IMR-90 (cell line): Measurements from ENCODE around the gene LRRC4C. TPM values are rescaled to one million over a fixed set of nuclear protein-coding genes. Genes with fewer than 3 reads are reported as not detected.

Experiments
- ATAC-seq: fragments of 200-7000 bp; cut with Tn5 transposase; 2 replicates; pipeline ENCODE4 v1.9.1; 2020; ENCODE audit warnings: low read depth, mild to moderate bottlenecking, moderate library complexity
- BruUV-seq: library from RNA; stranded (reverse); fragments of 400-500 nt; replicated peaks from 2 replicates; lab custom pipeline; 2021; lab: Mats Ljungman, UMichigan
- CTCF ChIA-PET: fragments of 300-600 bp; formaldehyde crosslinking; extraction: SDS; loops from one replicate; lab custom pipeline; 2021; ENCODE audit warnings: antibody characterized with exemption; lab: Yijun Ruan, JAX
- POLR2A ChIA-PET: fragments of 300-600 bp; sonication (Branson Sonifier 250); formaldehyde crosslinking; loops from one replicate; lab custom pipeline; 2022; ENCODE audit warnings: antibody characterized with exemption; ENCODE audit not compliant: unreplicated experiment; lab: Charles Lee
- DNase-seq: peaks from one replicate; pipeline ENCODE4 v3.0.0; 2013
- H2AFZ ChIP-seq: replicated peaks from 2 replicates; pipeline ENCODE3; 2013; ENCODE audit warnings: low read length, mild to moderate bottlenecking; ENCODE audit not compliant: poor library complexity
- H2AK5ac ChIP-seq: 2 replicates; pipeline ENCODE4 v1.6.1; 2013; ENCODE audit warnings: low read depth, low read length, inconsistent platforms
- H2AK9ac ChIP-seq: replicated peaks from 2 replicates; pipeline ENCODE3; 2013; ENCODE audit warnings: mild to moderate bottlenecking, low read depth, low read length, moderate library complexity; ENCODE audit not compliant: poor library complexity
- H2BK120ac ChIP-seq: 2 replicates; pipeline ENCODE4 v1.6.1; 2013; ENCODE audit warnings: low read depth, low read length, inconsistent platforms
- H2BK15ac ChIP-seq: 3 replicates; pipeline ENCODE4 v1.6.1; 2013; ENCODE audit warnings: low read depth, low read length, inconsistent platforms
- H2BK20ac ChIP-seq: 2 replicates; pipeline ENCODE4 v1.6.1; 2013; ENCODE audit warnings: low read depth, mild to moderate bottlenecking, inconsistent platforms, low read length, moderate library complexity
- H2BK5ac ChIP-seq: 2 replicates; pipeline ENCODE4 v1.6.1; 2013; ENCODE audit warnings: mild to moderate bottlenecking, low read depth, low read length, inconsistent platforms; ENCODE audit not compliant: poor library complexity, severe bottlenecking
- H3K14ac ChIP-seq: replicated peaks from 2 replicates; pipeline ENCODE4 v1.6.1; 2013; ENCODE audit warnings: low read depth, low read length, inconsistent platforms
- H3K18ac ChIP-seq: 2 replicates; pipeline ENCODE4 v1.6.1; 2013; ENCODE audit warnings: low read depth, low read length, control low read depth
- H3K23ac ChIP-seq: 2 replicates; pipeline ENCODE4 v1.6.1; 2013; ENCODE audit warnings: low read depth, low read length, inconsistent platforms
- H3K27ac ChIP-seq: 2 replicates; pipeline ENCODE4 v1.5.1; 2013; ENCODE audit warnings: mild to moderate bottlenecking, control low read depth, low read length; ENCODE audit not compliant: insufficient read depth
- H3K27me3 ChIP-seq: 2 replicates; pipeline ENCODE4 v1.6.1; 2013; ENCODE audit warnings: low read length; ENCODE audit not compliant: control insufficient read depth, insufficient read depth
- H3K36me3 ChIP-seq: 2 replicates; pipeline ENCODE4 v1.6.1; 2013; ENCODE audit warnings: low read length, mixed read lengths; ENCODE audit not compliant: control insufficient read depth, insufficient read depth
- H3K4ac ChIP-seq: 2 replicates; pipeline ENCODE4 v1.6.1; 2013; ENCODE audit warnings: low read depth, low read length, inconsistent platforms
- H3K4me1 ChIP-seq: 2 replicates; pipeline ENCODE4 v1.6.1; 2013; ENCODE audit warnings: low read length, mixed read lengths; ENCODE audit not compliant: control insufficient read depth, insufficient read depth
- H3K4me2 ChIP-seq: 2 replicates; pipeline ENCODE4 v1.6.1; 2013; ENCODE audit warnings: low read depth, mild to moderate bottlenecking, control low read depth, low read length, moderate library complexity
- H3K4me3 ChIP-seq: 2 replicates; pipeline ENCODE4 v1.5.1; 2013; ENCODE audit warnings: low read depth, mild to moderate bottlenecking, control low read depth, low read length, moderate library complexity; ENCODE audit not compliant: insufficient read depth
- H3K56ac ChIP-seq: 2 replicates; pipeline ENCODE4 v1.6.1; 2013; ENCODE audit warnings: low read length, inconsistent platforms; ENCODE audit not compliant: insufficient read depth; ENCODE audit errors: extremely low read depth
- H3K79me1 ChIP-seq, 2 experiments: 2 replicates each; pipeline ENCODE4 v1.6.1; 2013; ENCODE audit warnings: low read length in 2 of 2, inconsistent platforms in 1 of 2, low read depth in 1 of 2
- H3K9ac ChIP-seq: 2 replicates; pipeline ENCODE4 v1.6.1; 2013; ENCODE audit warnings: low read depth, low read length, control low read depth
- H3K9me1 ChIP-seq: 2 replicates; pipeline ENCODE4 v1.6.1; 2013; ENCODE audit warnings: low read length, inconsistent platforms; ENCODE audit not compliant: insufficient read depth
- H3K9me3 ChIP-seq: 2 replicates; pipeline ENCODE4 v1.6.1; 2013; ENCODE audit warnings: low read length; ENCODE audit not compliant: control insufficient read depth, insufficient read depth
- H4K20me1 ChIP-seq: 2 replicates; pipeline ENCODE4 v1.6.1; 2013; ENCODE audit warnings: low read length, inconsistent platforms; ENCODE audit not compliant: insufficient read depth
- H4K5ac ChIP-seq: 2 replicates; pipeline ENCODE4 v1.6.1; 2013; ENCODE audit warnings: mild to moderate bottlenecking, low read depth, low read length, control low read depth
- H4K8ac ChIP-seq, 2 experiments: 2 replicates each; pipeline ENCODE4 v1.6.1; 2013; ENCODE audit warnings: low read depth in 2 of 2, low read length in 2 of 2, control low read depth in 1 of 2, inconsistent platforms in 1 of 2
- H4K91ac ChIP-seq: 2 replicates; pipeline ENCODE4 v1.6.1; 2013; ENCODE audit warnings: low read depth, low read length, inconsistent platforms; ENCODE audit not compliant: insufficient read depth
- BHLHE40 ChIP-seq: fragments of 150-350 bp; IDR thresholded peaks from 2 replicates; pipeline ENCODE4 v1.6.1; 2016; ENCODE audit warnings: mild to moderate bottlenecking, low read depth, low read length
- CEBPB ChIP-seq: IDR thresholded peaks from 2 replicates; pipeline ENCODE4 v1.6.1; 2012; ENCODE audit warnings: low read depth, low read length, improper control_type of control experiment
- FOS ChIP-seq: fragments of 150-350 bp; IDR thresholded peaks from 2 replicates; pipeline ENCODE4 v1.6.1; 2016; ENCODE audit warnings: low read depth, low read length
- MAFK ChIP-seq: IDR thresholded peaks from 2 replicates; pipeline ENCODE4 v1.6.1; 2012; ENCODE audit warnings: low read depth, low read length, improper control_type of control experiment
- NFE2L2 ChIP-seq: fragments of 150-350 bp; IDR thresholded peaks from 2 replicates; pipeline ENCODE4 v1.6.1; 2016; ENCODE audit warnings: low read depth, mild to moderate bottlenecking, low read length
- RAD21 ChIP-seq: IDR thresholded peaks from 2 replicates; pipeline ENCODE4 v1.6.1; 2012; ENCODE audit warnings: low read length, improper control_type of control experiment
- RCOR1 ChIP-seq: IDR thresholded peaks from 2 replicates; pipeline ENCODE4 v1.6.1; 2012; ENCODE audit warnings: mild to moderate bottlenecking, low read length, improper control_type of control experiment; ENCODE audit not compliant: insufficient replicate concordance
- RFX5 ChIP-seq: IDR thresholded peaks from 2 replicates; pipeline ENCODE4 v1.8.0; 2012; ENCODE audit warnings: low read depth, mild to moderate bottlenecking, low read length, moderate library complexity
- SMC3 ChIP-seq: fragments of 150-350 bp; IDR thresholded peaks from 2 replicates; pipeline ENCODE4 v1.6.1; 2016; ENCODE audit warnings: low read depth, mild to moderate bottlenecking, antibody characterized with exemption, low read length, moderate library complexity
- WGBS, 2 experiments: methylation state at CpG; one replicate each; pipeline versions ENCODE4 v1.1.5 to v1.1.7; 2013; ENCODE audit warnings: missing lambda C conversion rate in 2 of 2; ENCODE audit not compliant: insufficient read length in 1 of 2; ENCODE audit errors: extremely low coverage in 2 of 2; 5-methylcytosine and 5-hydroxymethylcytosine counted together
- dilution Hi-C: fragments of 300-500 bp; cut with HindIII; formaldehyde crosslinking; loops from one replicate; pipeline ENCODE4 v1.14.3; 2018; ENCODE audit warnings: low sequenced_read_pairs; ENCODE audit not compliant: unreplicated experiment
- in situ Hi-C: fragments of 300-500 bp; cut with MboI; formaldehyde crosslinking; loops from 3 replicates; pipeline ENCODE4 v1.14.3; 2019; ENCODE audit warnings: low sequenced_read_pairs, inconsistent platforms, mixed read lengths
- intact Hi-C: fragments of 100-400 bp; cut with micrococcal nuclease; formaldehyde crosslinking; loops from 2 replicates; pipeline ENCODE4 v1.10.0; 2022
- polyA plus RNA-seq, 3 experiments: library from polyadenylated mRNA; depleted of rRNA; stranded (reverse); fragments of >200 nt; gene quantifications; 2 replicates each; pipeline ENCODE4 v1.2.3, GENCODE V29; 2012; ENCODE audit warnings: low replicate concordance in 1 of 3
- total RNA-seq: library from RNA; depleted of rRNA; stranded (reverse); fragments of >200 nt; gene quantifications from 2 replicates; pipeline ENCODE4 v1.2.3, GENCODE V29; 2012
- TF ChIP-seq, protein P1 (sequence below): fragments of 150-350 bp; IDR thresholded peaks from 2 replicates; pipeline ENCODE4 v1.6.1; 2016; ENCODE audit warnings: low read depth, mild to moderate bottlenecking, low read length, moderate library complexity, borderline replicate concordance
- TF ChIP-seq, protein P2 (sequence below): conservative IDR thresholded peaks from 2 replicates; pipeline ENCODE4 v1.5.1; 2012; ENCODE audit warnings: mild to moderate bottlenecking, low read depth, low read length, improper control_type of control experiment
- TF ChIP-seq, protein P3 (sequence below): fragments of 150-350 bp; IDR thresholded peaks from 2 replicates; pipeline ENCODE4 v1.6.1; 2017; ENCODE audit warnings: mild to moderate bottlenecking, antibody characterized with exemption, low read length, low read depth

Gene LRRC4C
- total and polyA plus RNA-seq, 2 of the 4 experiments (the other 2 are of a cell fraction) = under 0.01 to 0.03 TPM

DNA sequence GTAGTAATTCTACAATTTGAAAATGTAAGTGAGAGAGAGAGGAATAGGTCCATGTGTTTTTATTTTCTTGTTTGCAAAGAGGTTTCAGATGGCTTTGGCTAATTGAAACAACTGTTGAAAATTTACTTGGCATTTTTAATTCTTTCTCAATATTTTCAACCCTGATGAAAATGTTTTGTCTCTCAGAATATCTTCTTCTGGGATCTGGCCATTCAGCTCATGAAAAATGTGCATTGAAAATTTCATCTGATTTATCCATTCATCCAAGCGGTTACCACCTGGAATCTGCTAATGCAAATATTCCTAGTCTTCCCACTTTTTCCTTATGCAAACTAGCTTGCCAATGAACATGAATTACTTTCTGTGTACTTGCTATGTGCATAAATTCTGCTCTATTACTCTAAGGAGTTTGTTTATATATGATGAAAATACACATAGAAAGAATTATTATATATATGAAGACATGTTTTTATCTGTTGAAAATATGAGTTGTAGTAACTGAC is 621.2 kb downstream of the LRRC4C start:
- TF ChIP-seq RAD21 = no peak
- no peak for TF ChIP-seq CEBPB
- no peak for TF ChIP-seq NFE2L2
- TF ChIP-seq MAFK = no peak
- no peak for TF ChIP-seq RFX5
- TF ChIP-seq, protein P1, sequence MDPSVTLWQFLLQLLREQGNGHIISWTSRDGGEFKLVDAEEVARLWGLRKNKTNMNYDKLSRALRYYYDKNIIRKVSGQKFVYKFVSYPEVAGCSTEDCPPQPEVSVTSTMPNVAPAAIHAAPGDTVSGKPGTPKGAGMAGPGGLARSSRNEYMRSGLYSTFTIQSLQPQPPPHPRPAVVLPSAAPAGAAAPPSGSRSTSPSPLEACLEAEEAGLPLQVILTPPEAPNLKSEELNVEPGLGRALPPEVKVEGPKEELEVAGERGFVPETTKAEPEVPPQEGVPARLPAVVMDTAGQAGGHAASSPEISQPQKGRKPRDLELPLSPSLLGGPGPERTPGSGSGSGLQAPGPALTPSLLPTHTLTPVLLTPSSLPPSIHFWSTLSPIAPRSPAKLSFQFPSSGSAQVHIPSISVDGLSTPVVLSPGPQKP = no peak
- no peak for TF ChIP-seq BHLHE40
- TF ChIP-seq SMC3 = no peak
- TF ChIP-seq FOS = no peak
- TF ChIP-seq, protein P2, sequence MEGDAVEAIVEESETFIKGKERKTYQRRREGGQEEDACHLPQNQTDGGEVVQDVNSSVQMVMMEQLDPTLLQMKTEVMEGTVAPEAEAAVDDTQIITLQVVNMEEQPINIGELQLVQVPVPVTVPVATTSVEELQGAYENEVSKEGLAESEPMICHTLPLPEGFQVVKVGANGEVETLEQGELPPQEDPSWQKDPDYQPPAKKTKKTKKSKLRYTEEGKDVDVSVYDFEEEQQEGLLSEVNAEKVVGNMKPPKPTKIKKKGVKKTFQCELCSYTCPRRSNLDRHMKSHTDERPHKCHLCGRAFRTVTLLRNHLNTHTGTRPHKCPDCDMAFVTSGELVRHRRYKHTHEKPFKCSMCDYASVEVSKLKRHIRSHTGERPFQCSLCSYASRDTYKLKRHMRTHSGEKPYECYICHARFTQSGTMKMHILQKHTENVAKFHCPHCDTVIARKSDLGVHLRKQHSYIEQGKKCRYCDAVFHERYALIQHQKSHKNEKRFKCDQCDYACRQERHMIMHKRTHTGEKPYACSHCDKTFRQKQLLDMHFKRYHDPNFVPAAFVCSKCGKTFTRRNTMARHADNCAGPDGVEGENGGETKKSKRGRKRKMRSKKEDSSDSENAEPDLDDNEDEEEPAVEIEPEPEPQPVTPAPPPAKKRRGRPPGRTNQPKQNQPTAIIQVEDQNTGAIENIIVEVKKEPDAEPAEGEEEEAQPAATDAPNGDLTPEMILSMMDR = no peak
- no peak for TF ChIP-seq RCOR1
- TF ChIP-seq, protein P3, sequence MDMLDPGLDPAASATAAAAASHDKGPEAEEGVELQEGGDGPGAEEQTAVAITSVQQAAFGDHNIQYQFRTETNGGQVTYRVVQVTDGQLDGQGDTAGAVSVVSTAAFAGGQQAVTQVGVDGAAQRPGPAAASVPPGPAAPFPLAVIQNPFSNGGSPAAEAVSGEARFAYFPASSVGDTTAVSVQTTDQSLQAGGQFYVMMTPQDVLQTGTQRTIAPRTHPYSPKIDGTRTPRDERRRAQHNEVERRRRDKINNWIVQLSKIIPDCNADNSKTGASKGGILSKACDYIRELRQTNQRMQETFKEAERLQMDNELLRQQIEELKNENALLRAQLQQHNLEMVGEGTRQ = no peak
- BruUV-seq = no TSS peak
- Histone ChIP-seq H2BK120ac (no peak overlapping the region), H3K4me2 (no peak overlapping the region), H3K9me1 (no peaks in the 10 kb centered on the region), H3K23ac (no peak overlapping the region), H4K8ac (no peak overlapping the region), H4K20me1 (no peaks in the 10 kb centered on the region), H3K56ac (no peak overlapping the region), H3K9ac (no peak overlapping the region), H3K4me3 (no peak overlapping the region), H3K27me3 (no peaks in the 10 kb centered on the region), H3K4me1 (no peaks in the 10 kb centered on the region), H2BK15ac (no peak overlapping the region), H2AFZ (no peak overlapping the region), H3K9me3 (no peaks in the 10 kb centered on the region), H3K4ac (no peak overlapping the region), H2AK9ac (no peak overlapping the region), H2AK5ac (no peak overlapping the region), H4K5ac (no peak overlapping the region), H4K91ac (no peak overlapping the region), H3K18ac (no peak overlapping the region), H2BK5ac (no peak overlapping the region), H3K27ac (no peak overlapping the region), H3K14ac (no peak overlapping the region), H3K36me3 (no peaks in the 10 kb centered on the region), H3K79me1 (no peaks in the 10 kb centered on the region), H2BK20ac (no peak overlapping the region)
- dilution Hi-C loops (no loop called here), intact Hi-C loops (no loop called here), in situ Hi-C loops (no loop called here)
- DNase-seq (no peak), ATAC-seq (no peak)
- POLR2A ChIA-PET = interaction anchor here (0.6 kb wide), 1 partner anchor 13 kb away, joined by 3 read pairs; no protein-coding TSS in a partner anchor
- CTCF ChIA-PET = no interaction called here
- WGBS, 2 experiments = no CpG with 5 or more reads among the region's 1 CpG
